Karpas-422 (cell line): ENCODE measurements around the gene FAM163B. TPM values are rescaled to one million over a fixed set of nuclear protein-coding genes. Genes with fewer than 3 reads are reported as not detected.
"Not testable (repeated sequence)": the region's sequence is repeated elsewhere in the genome, so short reads cannot be mapped to it uniquely, and the experiment has no call there.

Experiments
- DNase-seq: peaks from one replicate; pipeline ENCODE4 v3.0.0-alpha.2; 2015
- H2AFZ ChIP-seq: fragments of 200-600 bp; sonication (generic); 2 replicates; pipeline ENCODE4 v1.6.1; 2014; ENCODE audit warnings: antibody characterized with exemption, low read length, mixed read lengths
- H3K27ac ChIP-seq: fragments of 200-600 bp; sonication (generic); 2 replicates; pipeline ENCODE4 v1.5.1; 2014; ENCODE audit warnings: mild to moderate bottlenecking, low read length, moderate library complexity
- H3K27me3 ChIP-seq: fragments of 200-600 bp; sonication (generic); 2 replicates; pipeline ENCODE4 v1.6.1; 2014; ENCODE audit warnings: low read length, mixed read lengths
- H3K36me3 ChIP-seq: fragments of 200-600 bp; sonication (generic); 2 replicates; pipeline ENCODE4 v1.6.1; 2014; ENCODE audit warnings: low read length, mixed read lengths; ENCODE audit not compliant: insufficient read depth
- H3K4me1 ChIP-seq: fragments of 200-600 bp; sonication (generic); 2 replicates; pipeline ENCODE4 v1.6.1; 2014; ENCODE audit warnings: mild to moderate bottlenecking, low read length, mixed read lengths
- H3K4me2 ChIP-seq: fragments of 200-600 bp; sonication (generic); 2 replicates; pipeline ENCODE4 v1.6.1; 2014; ENCODE audit warnings: low read length, low read depth, mild to moderate bottlenecking; ENCODE audit not compliant: poor library complexity, severe bottlenecking
- H3K4me3 ChIP-seq: fragments of 200-600 bp; sonication (generic); 2 replicates; pipeline ENCODE4 v1.5.1; 2014; ENCODE audit warnings: mild to moderate bottlenecking, antibody characterized with exemption, low read length, mixed read lengths
- H3K79me2 ChIP-seq: fragments of 200-600 bp; sonication (generic); 2 replicates; pipeline ENCODE4 v1.6.1; 2014; ENCODE audit warnings: mild to moderate bottlenecking, low read length, mixed read lengths
- H3K9ac ChIP-seq: fragments of 200-600 bp; sonication (generic); 2 replicates; pipeline ENCODE4 v1.6.0; 2014; ENCODE audit warnings: low read length
- H3K9me2 ChIP-seq: fragments of 200-600 bp; sonication (generic), shearing (Covaris generic); replicated peaks from 2 replicates; pipeline ENCODE4 v1.6.0; 2014; ENCODE audit warnings: mild to moderate bottlenecking, low read length, moderate library complexity; ENCODE audit not compliant: insufficient read depth
- H3K9me3 ChIP-seq: fragments of 300-700, 200-600 bp; sonication (generic); 2 replicates; pipeline ENCODE4 v1.6.1; 2014; ENCODE audit warnings: low read length, mixed read lengths
- H4K20me1 ChIP-seq: fragments of 200-600 bp; sonication (generic); 2 replicates; pipeline ENCODE4 v1.6.1; 2014; ENCODE audit warnings: mild to moderate bottlenecking, antibody characterized with exemption, low read length, low read depth; ENCODE audit not compliant: insufficient read depth
- total RNA-seq: library from RNA; depleted of rRNA; stranded (reverse); fragments of >200 nt; shearing (Covaris generic); gene quantifications from 2 replicates; pipeline ENCODE4 v1.2.3, GENCODE V29; 2014; ENCODE audit warnings: low replicate concordance

Gene FAM163B
- total RNA-seq, 1 experiment from 2014 or later = not detected

DNA sequence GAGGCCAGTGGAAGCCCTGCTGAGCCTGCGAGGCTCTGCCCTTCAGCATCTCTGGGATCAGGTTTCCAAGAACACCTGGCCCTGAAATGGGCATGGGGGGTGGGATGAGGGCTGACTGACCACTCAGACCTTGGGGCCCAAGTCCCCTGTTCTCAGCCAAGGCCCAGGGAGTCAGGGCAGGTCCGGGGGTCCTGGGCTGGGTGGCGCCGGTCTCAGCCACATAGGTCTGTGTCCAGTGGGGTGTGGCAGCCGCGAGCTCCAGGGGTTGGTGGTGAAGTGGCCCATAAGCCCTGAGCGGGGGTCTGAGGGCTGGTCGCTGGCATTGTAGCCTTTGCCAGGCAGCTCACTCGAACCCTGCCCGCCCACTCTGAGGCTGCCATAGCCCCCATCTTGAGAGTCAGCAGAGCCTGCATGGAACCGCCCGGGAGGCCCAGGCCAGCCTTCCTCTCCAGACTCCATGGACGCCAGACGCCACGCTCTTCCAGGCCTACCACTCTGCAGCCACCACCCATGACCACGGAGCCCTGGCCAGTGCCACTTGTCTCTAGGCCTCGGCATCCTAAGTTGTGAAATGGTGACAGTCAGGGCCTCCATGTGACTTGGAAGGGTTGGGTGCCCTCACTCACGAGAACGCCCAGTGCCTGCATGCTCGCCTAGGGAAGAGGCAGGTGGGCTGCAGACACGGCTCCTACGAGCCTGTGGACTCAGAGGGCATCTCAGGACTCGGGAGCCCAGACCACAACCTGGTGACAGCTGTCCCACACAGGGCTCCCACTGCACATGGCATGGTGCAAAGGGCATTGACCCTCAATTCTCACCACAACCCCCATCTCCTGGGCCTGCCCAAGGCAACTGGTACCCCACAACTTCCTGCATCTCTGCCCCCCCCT, 20.3 kb upstream of the FAM163B start:
- no peaks in the 10 kb centered on the region for H3K4me1 ChIP-seq

GRCh38 chr9:133628766-133629165, 19.6 kb upstream of the FAM163B start:
- H3K9me2 ChIP-seq = no peaks in the 10 kb centered on the region
- no peaks in the 10 kb centered on the region for H3K79me2 ChIP-seq
- no peak overlapping the region for H3K27ac ChIP-seq
- no peaks in the 10 kb centered on the region for H3K4me1 ChIP-seq
- no peak for DNase-seq
- no peak overlapping the region for H3K4me3 ChIP-seq
- H3K27me3 ChIP-seq = no peaks in the 10 kb centered on the region
- H3K4me2 ChIP-seq = no peak overlapping the region
- H2AFZ ChIP-seq = no peak overlapping the region
- no peak overlapping the region for H3K9ac ChIP-seq
- no peaks in the 10 kb centered on the region for H3K9me3 ChIP-seq
- no peaks in the 10 kb centered on the region for H4K20me1 ChIP-seq
- H3K36me3 ChIP-seq = no peaks in the 10 kb centered on the region

More for the DNA sequence above, 20.3 kb upstream of the FAM163B start:
- Histone ChIP-seq H2AFZ (no peak overlapping the region), H3K9me2 (no peaks in the 10 kb centered on the region), H3K4me3 (no peak overlapping the region), H3K36me3 (no peaks in the 10 kb centered on the region), H3K27ac (no peak overlapping the region), H3K9ac (no peak overlapping the region), H3K4me2 (no peak overlapping the region), H4K20me1 (no peaks in the 10 kb centered on the region), H3K79me2 (no peaks in the 10 kb centered on the region), H3K27me3 (no peaks in the 10 kb centered on the region), H3K9me3 (no peaks in the 10 kb centered on the region)
- no peak for DNase-seq

GRCh38 chr9:133627341-133627740, 18.2 kb upstream of the FAM163B start:
- no peaks in the 10 kb centered on the region for H3K9me3 ChIP-seq
- H3K27ac ChIP-seq = no peak overlapping the region
- H3K4me2 ChIP-seq = no peak overlapping the region
- H3K79me2 ChIP-seq = no peaks in the 10 kb centered on the region
- H3K36me3 ChIP-seq = no peaks in the 10 kb centered on the region
- no peaks in the 10 kb centered on the region for H3K27me3 ChIP-seq
- no peak overlapping the region for H2AFZ ChIP-seq
- no peak for DNase-seq
- H3K9me2 ChIP-seq = no peaks in the 10 kb centered on the region
- H4K20me1 ChIP-seq = no peaks in the 10 kb centered on the region
- H3K4me3 ChIP-seq = no peak overlapping the region
- no peaks in the 10 kb centered on the region for H3K4me1 ChIP-seq
- no peak overlapping the region for H3K9ac ChIP-seq

DNA sequence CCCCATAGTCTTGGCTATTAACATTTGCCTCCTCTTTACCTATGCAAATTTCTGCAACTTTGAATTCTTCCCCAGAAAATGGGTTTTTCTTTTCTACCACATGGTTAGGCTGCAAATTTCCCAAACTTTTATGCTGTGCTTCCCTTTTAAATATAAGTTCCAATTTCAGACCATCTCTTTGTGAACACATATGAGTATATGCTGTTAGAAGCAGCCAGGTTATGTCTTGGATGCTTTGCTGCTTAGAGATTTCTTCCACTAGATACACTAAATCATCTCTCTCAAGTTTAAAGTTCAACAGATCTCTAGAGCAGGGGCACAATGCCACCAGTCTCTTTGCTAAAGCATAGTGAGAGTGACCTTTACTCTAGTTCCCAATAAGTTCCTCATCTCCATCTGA, 16.8 kb upstream of the FAM163B start:
- not testable (repeated sequence) for H3K9ac ChIP-seq, H3K4me3 ChIP-seq

DNA sequence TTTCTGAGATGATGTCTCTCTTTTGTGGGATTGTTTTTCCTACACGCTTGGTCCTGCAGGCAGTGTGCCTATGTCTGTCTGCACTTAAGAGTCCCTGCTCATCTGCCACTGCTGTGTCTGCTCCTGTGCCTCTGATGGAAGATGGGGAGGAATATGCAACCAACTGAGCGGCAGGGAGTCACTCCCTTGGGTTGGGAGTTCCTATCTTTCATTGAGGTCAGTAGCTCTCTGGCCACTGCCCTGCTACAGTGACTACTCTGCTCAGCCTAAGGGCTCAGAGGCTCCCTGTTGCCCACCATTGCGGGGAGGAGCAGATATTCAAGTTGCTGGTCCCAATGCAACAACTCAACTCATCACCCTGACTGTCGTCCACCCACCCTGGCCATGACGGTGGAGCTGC, 13.4 kb upstream of the FAM163B start:
- no peak overlapping the region for H2AFZ ChIP-seq
- H3K27ac ChIP-seq = no peak overlapping the region
- H3K4me2 ChIP-seq = no peak overlapping the region
- H3K4me1 ChIP-seq = 0 out of 2 replicates have a peak, but pooled peaks cover 4% of the 10 kb centered on the region
- no peak for DNase-seq
- H3K9me3 ChIP-seq = no peaks in the 10 kb centered on the region
- no peak overlapping the region for H3K4me3 ChIP-seq
- H3K36me3 ChIP-seq = no peaks in the 10 kb centered on the region
- no peak overlapping the region for H3K9ac ChIP-seq
- no peaks in the 10 kb centered on the region for H3K27me3 ChIP-seq
- no peaks in the 10 kb centered on the region for H3K9me2 ChIP-seq
- H4K20me1 ChIP-seq = no peaks in the 10 kb centered on the region
- no peaks in the 10 kb centered on the region for H3K79me2 ChIP-seq

More for the DNA sequence above, 16.8 kb upstream of the FAM163B start:
- not testable (repeated sequence) for H4K20me1 ChIP-seq, H3K9me3 ChIP-seq, H3K27ac ChIP-seq, H3K79me2 ChIP-seq, H2AFZ ChIP-seq, H3K4me1 ChIP-seq, H3K27me3 ChIP-seq, DNase-seq, H3K9me2 ChIP-seq, H3K4me2 ChIP-seq, H3K36me3 ChIP-seq

DNA sequence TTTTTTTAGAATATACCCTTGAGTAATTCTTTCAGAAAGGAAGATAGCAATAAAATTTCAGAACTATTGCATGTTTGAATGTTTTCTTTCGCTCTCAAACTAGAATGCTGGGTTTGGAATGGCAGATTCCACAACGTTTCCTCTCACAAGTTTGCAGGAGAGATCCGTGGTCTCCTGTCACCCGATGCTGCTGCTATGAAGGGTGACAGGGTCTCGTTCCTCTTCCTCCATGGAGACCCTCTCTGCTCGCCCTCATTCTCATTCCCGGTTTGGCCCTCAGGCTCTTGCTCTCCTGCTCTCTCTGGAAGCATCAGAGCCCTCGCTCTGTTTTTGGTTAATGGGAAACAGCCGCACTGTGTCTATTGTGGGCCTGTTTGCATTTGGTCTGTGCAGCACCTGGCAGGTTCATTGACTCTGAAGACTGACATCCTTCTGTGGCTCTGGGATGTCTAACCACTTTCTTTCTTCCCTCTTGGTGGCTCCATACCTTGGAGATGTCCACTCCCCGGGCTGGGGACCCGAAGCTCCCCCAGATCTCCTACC, 12.6 kb upstream of the FAM163B start:
- Histone ChIP-seq H3K27ac (no peak overlapping the region), H3K36me3 (no peaks in the 10 kb centered on the region), H4K20me1 (no peaks in the 10 kb centered on the region), H3K4me2 (no peak overlapping the region), H3K4me3 (no peak overlapping the region), H3K9me3 (no peaks in the 10 kb centered on the region), H3K79me2 (no peaks in the 10 kb centered on the region), H2AFZ (no peak overlapping the region), H3K9me2 (no peaks in the 10 kb centered on the region), H3K27me3 (no peaks in the 10 kb centered on the region), H3K4me1 (0 out of 2 replicates have a peak, but pooled peaks cover 4% of the 10 kb centered on the region), H3K9ac (no peak overlapping the region)
- DNase-seq = no peak

DNA sequence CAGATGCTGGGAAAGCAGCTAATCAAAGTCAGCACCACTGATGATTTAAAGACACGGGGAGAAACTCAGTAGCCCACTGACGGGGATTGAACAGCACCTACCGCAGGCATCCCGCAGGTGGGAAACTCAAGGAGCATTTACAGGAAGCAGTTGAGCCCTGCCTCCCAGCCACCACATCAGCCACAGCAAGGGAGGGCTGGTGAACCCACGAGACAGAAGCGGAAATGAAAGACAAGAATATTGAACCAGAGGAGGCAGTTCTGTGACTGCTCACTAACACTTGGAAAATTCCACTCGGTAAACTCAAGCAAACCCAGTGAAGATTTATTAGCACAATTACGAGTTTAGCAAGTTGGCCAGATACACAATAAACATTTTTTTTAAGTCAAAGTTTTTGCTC, 10.6 kb upstream of the FAM163B start:
- H3K36me3 ChIP-seq = no peaks in the 10 kb centered on the region
- H4K20me1 ChIP-seq = no peaks in the 10 kb centered on the region
- H3K27me3 ChIP-seq = no peaks in the 10 kb centered on the region
- no peak overlapping the region for H3K4me2 ChIP-seq
- H3K79me2 ChIP-seq = no peaks in the 10 kb centered on the region
- H2AFZ ChIP-seq = no peak overlapping the region
- no peak overlapping the region for H3K27ac ChIP-seq
- no peak overlapping the region for H3K4me3 ChIP-seq
- H3K4me1 ChIP-seq = 0 out of 2 replicates have a peak, but pooled peaks cover 4% of the 10 kb centered on the region
- H3K9me3 ChIP-seq = no peaks in the 10 kb centered on the region
- DNase-seq = peak; percentile 62
- H3K9me2 ChIP-seq = no peaks in the 10 kb centered on the region
- H3K9ac ChIP-seq = no peak overlapping the region

- DNase-seq = no peak
- Histone ChIP-seq H3K79me2 (no peaks in the 10 kb centered on the region), H3K9me2 (no peaks in the 10 kb centered on the region), H3K27me3 (no peaks in the 10 kb centered on the region), H3K36me3 (no peaks in the 10 kb centered on the region), H3K9ac (no peak overlapping the region), H3K4me3 (no peak overlapping the region), H3K4me1 (0 out of 2 replicates have a peak, but pooled peaks cover 4% of the 10 kb centered on the region), H3K4me2 (no peak overlapping the region), H3K27ac (no peak overlapping the region), H3K9me3 (no peaks in the 10 kb centered on the region), H4K20me1 (no peaks in the 10 kb centered on the region), H2AFZ (no peak overlapping the region)
These were observed 9.5 kb upstream of the FAM163B start for GRCh38 chr9:133618726-133619125.
